Uterus (tissue), 4 donors: ENCODE results near the gene CPED1. TPM values are rescaled to one million over a fixed set of nuclear protein-coding genes. Genes with fewer than 3 reads are reported as not detected.

Experiments
- DNase-seq, 2 donors: peaks; one replicate each; pipeline ENCODE4 v3.0.0-alpha.2; 2019 to 2020
- H3K27ac ChIP-seq, 2 donors: fragments of 200-600 bp; sonication (generic); 1 replicate in 1 of 2; 2 replicates in 1 of 2; pipeline ENCODE4 v1.5.1; 2016 to 2018
- H3K27me3 ChIP-seq, 2 donors: fragments of 200-600 bp; sonication (generic); one replicate each; pipeline ENCODE4 v1.5.1; 2018 to 2019; ENCODE audit warnings: control low read depth in 1 of 2
- H3K36me3 ChIP-seq, 2 donors: fragments of 200-600 bp; sonication (generic); one replicate each; pipeline ENCODE4 v1.5.1; 2019; ENCODE audit warnings: control low read depth in 1 of 2
- H3K4me1 ChIP-seq, 2 donors: fragments of 200-600 bp; sonication (generic); one replicate each; pipeline ENCODE4 v1.5.1; 2018 to 2019; ENCODE audit warnings: control low read depth in 1 of 2
- H3K4me3 ChIP-seq, 2 donors: fragments of 200-600 bp; sonication (generic); 1 replicate in 1 of 2; 2 replicates in 1 of 2; pipeline ENCODE4 v1.5.1; 2018 to 2019; ENCODE audit warnings: mild to moderate bottlenecking in 1 of 2
- H3K9me3 ChIP-seq, 2 donors: fragments of 200-600 bp; sonication (generic); one replicate each; pipeline ENCODE4 v1.5.1; 2019; ENCODE audit warnings: control low read depth in 1 of 2
- CTCF ChIP-seq, 4 experiments: fragments of 200-600 bp in 2 of 4; fragments of 450-650 bp in 2 of 4; sonication (generic) in 2 of 4; IDR thresholded peaks; one replicate each; pipeline ENCODE4 v1.5.1; 2016 to 2019; ENCODE audit warnings: antibody characterized with exemption in 4 of 4, mild to moderate bottlenecking in 2 of 4, moderate library complexity in 1 of 4
- POLR2A ChIP-seq, 2 donors: fragments of 450-650 bp; IDR thresholded peaks; one replicate each; pipeline ENCODE4 v1.6.1; 2016; ENCODE audit warnings: antibody characterized with exemption in 2 of 2, mild to moderate bottlenecking in 1 of 2, moderate library complexity in 1 of 2
- intact Hi-C: fragments of 100-400 bp; cut with DNase I; formaldehyde crosslinking; loops from one replicate; pipeline ENCODE4 v1.15.1; 2023; ENCODE audit warnings: low total_unique reads
- total RNA-seq, 4 donors: library from RNA; depleted of rRNA in 3 of 4; stranded (reverse); fragments of >200 nt in 3 of 4; gene quantifications; one replicate each; pipeline versions ENCODE4 v1.1.0 to v1.2.4, GENCODE V29; 2014 to 2023
- donor health status: DM: yes; HTN: yes; CAD: no.

CPED1 gene
- total RNA-seq, 4 donors from 2014 or later: 47.4 to 194 (median 59.2) TPM

- TF ChIP-seq POLR2A (IDR thresholded peaks at IDR 0.05) (no peak), CTCF (IDR thresholded peaks at IDR 0.05) (no peak)
- H3K4me1 ChIP-seq: peaks cover 0 to 4% of the 10 kb centered on the region in 2 donors
Observed at GRCh38 chr7:121075952-121076349, 87.4 kb downstream of the CPED1 start.

GRCh38 chr7:121076350-121077164 lies 88.0 kb downstream of the CPED1 start:
- Histone ChIP-seq H3K9me3 (no peaks in the 10 kb centered on the region), H3K27ac (peak overlapping the region in 1 of 2 donors; percentile 10), H3K36me3 (no peaks in the 10 kb centered on the region), H3K27me3 (no peaks in the 10 kb centered on the region), H3K4me3 (no peak overlapping the region), H3K4me1 (peaks cover 0 to 4% of the 10 kb centered on the region in 2 donors)
- TF ChIP-seq POLR2A (IDR thresholded peaks at IDR 0.05) (no peak), CTCF (IDR thresholded peaks at IDR 0.05) (no peak)
- DNase-seq: no peak
- intact Hi-C loops: no loop called here

More at GRCh38 chr7:121075952-121076349, 87.4 kb downstream of the CPED1 start:
- no peaks in the 10 kb centered on the region for H3K9me3 ChIP-seq
- no peaks in the 10 kb centered on the region for H3K36me3 ChIP-seq
- intact Hi-C loops: no loop called here
- no peaks in the 10 kb centered on the region for H3K27me3 ChIP-seq
- DNase-seq: no peak
- no peak overlapping the region for H3K4me3 ChIP-seq
- peak overlapping the region in 1 of 2 donors; percentile 10 for H3K27ac ChIP-seq

- DNase-seq: no peak
- Histone ChIP-seq H3K9me3 (no peaks in the 10 kb centered on the region), H3K27ac (peak overlapping the region in 1 of 2 donors; percentile 10), H3K27me3 (no peaks in the 10 kb centered on the region), H3K36me3 (no peaks in the 10 kb centered on the region), H3K4me1 (peaks cover 0 to 4% of the 10 kb centered on the region in 2 donors), H3K4me3 (no peak overlapping the region)
- TF ChIP-seq CTCF (IDR thresholded peaks at IDR 0.05): no peak
- intact Hi-C loops: no loop called here
Observed at GRCh38 chr7:121077165-121077630, 88.7 kb downstream of the CPED1 start.

- H3K27me3 ChIP-seq: no peaks in the 10 kb centered on the region
- no peak for TF ChIP-seq POLR2A (IDR thresholded peaks at IDR 0.05)
- no peak for TF ChIP-seq CTCF (IDR thresholded peaks at IDR 0.05)
- H3K9me3 ChIP-seq: no peaks in the 10 kb centered on the region
- H3K4me1 ChIP-seq: peaks cover 0 to 10% of the 10 kb centered on the region in 2 donors
- intact Hi-C loops: no loop called here
- no peak for DNase-seq
- H3K36me3 ChIP-seq: no peaks in the 10 kb centered on the region
- H3K4me3 ChIP-seq: no peak overlapping the region
- H3K27ac ChIP-seq: no peak overlapping the region
Observed at GRCh38 chr7:121078701-121079227, 90.3 kb downstream of the CPED1 start.
